Uterus (tissue), 4 donors: ENCODE results near the gene ROS1. TPM values are rescaled to one million over a fixed set of nuclear protein-coding genes. Genes with fewer than 3 reads are reported as not detected.
A peak's percentile ranks its signal among the peaks of the same experiment; 100 is the strongest.

Experiments
- DNase-seq, 2 donors: peaks; one replicate each; pipeline ENCODE4 v3.0.0-alpha.2; 2019 to 2020
- H3K27ac ChIP-seq, 2 donors: fragments of 200-600 bp; sonication (generic); 1 replicate in 1 of 2; 2 replicates in 1 of 2; pipeline ENCODE4 v1.5.1; 2016 to 2018
- H3K27me3 ChIP-seq, 2 donors: fragments of 200-600 bp; sonication (generic); one replicate each; pipeline ENCODE4 v1.5.1; 2018 to 2019; ENCODE audit warnings: control low read depth in 1 of 2
- H3K36me3 ChIP-seq, 2 donors: fragments of 200-600 bp; sonication (generic); one replicate each; pipeline ENCODE4 v1.5.1; 2019; ENCODE audit warnings: control low read depth in 1 of 2
- H3K4me1 ChIP-seq, 2 donors: fragments of 200-600 bp; sonication (generic); one replicate each; pipeline ENCODE4 v1.5.1; 2018 to 2019; ENCODE audit warnings: control low read depth in 1 of 2
- H3K4me3 ChIP-seq, 2 donors: fragments of 200-600 bp; sonication (generic); 1 replicate in 1 of 2; 2 replicates in 1 of 2; pipeline ENCODE4 v1.5.1; 2018 to 2019; ENCODE audit warnings: mild to moderate bottlenecking in 1 of 2
- H3K9me3 ChIP-seq, 2 donors: fragments of 200-600 bp; sonication (generic); one replicate each; pipeline ENCODE4 v1.5.1; 2019; ENCODE audit warnings: control low read depth in 1 of 2
- POLR2A ChIP-seq, 2 donors: fragments of 450-650 bp; IDR thresholded peaks; one replicate each; pipeline ENCODE4 v1.6.1; 2016; ENCODE audit warnings: antibody characterized with exemption in 2 of 2, mild to moderate bottlenecking in 1 of 2, moderate library complexity in 1 of 2
- intact Hi-C: fragments of 100-400 bp; cut with DNase I; formaldehyde crosslinking; loops from one replicate; pipeline ENCODE4 v1.15.1; 2023; ENCODE audit warnings: low total_unique reads
- total RNA-seq, 4 donors: library from RNA; depleted of rRNA in 3 of 4; stranded (reverse); fragments of >200 nt in 3 of 4; gene quantifications; one replicate each; pipeline versions ENCODE4 v1.1.0 to v1.2.4, GENCODE V29; 2014 to 2023
- TF ChIP-seq, protein P1 (sequence below), 4 experiments: fragments of 200-600 bp in 2 of 4; fragments of 450-650 bp in 2 of 4; sonication (generic) in 2 of 4; IDR thresholded peaks; one replicate each; pipeline ENCODE4 v1.5.1; 2016 to 2019; ENCODE audit warnings: antibody characterized with exemption in 4 of 4, mild to moderate bottlenecking in 2 of 4, moderate library complexity in 1 of 4
- donor health status: DM: yes; HTN: yes; CAD: no.

ROS1 gene
- total RNA-seq, 4 donors from 2014 or later: 2.0 TPM; not detected in 3

DNA sequence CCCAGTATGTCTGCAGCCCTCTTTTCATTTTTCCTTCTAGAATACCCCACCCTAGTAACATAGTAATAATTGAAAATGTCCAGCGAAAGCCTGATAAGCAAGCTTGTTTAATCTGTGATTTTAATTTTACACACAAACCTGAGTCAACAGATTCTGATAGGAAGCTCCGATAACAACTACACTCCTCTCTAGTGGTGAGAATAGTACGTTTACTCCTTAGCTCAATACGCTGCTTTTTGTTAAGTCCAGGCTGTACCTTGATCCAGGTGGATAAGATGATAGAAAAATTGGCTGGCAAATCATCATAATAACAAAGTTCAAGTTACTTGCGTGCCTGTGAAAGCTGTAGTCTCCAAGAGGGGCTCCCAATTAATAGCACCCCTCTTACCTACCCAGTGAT is 31.3 kb upstream of the ROS1 start:
- intact Hi-C loops: loop anchor here (10.0 kb wide), 1 partner anchor 98 kb away; no protein-coding TSS in a partner anchor

DNA sequence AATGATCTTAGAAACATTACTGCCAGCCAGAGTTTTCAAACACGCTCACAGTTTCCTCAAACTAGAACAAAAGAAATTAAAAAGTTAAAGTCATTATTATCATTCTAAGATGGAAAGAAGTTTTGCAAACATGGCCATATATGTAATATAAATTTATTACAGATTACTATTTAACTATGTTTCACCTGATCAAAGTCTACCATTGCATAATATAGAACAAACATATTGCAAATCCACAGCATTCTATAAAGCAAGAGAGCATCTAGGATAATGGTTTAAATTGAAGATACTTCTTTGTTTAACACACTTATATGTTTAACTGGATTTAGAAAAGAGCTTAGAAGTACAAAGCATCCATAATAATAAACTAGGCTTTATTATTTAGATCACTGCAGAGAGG is 30.5 kb upstream of the ROS1 start:
- H3K4me1 ChIP-seq: no peaks in the 10 kb centered on the region
- no peak overlapping the region for H3K27ac ChIP-seq
- no peak for TF ChIP-seq POLR2A (IDR thresholded peaks at IDR 0.05)
- TF ChIP-seq, protein P1, sequence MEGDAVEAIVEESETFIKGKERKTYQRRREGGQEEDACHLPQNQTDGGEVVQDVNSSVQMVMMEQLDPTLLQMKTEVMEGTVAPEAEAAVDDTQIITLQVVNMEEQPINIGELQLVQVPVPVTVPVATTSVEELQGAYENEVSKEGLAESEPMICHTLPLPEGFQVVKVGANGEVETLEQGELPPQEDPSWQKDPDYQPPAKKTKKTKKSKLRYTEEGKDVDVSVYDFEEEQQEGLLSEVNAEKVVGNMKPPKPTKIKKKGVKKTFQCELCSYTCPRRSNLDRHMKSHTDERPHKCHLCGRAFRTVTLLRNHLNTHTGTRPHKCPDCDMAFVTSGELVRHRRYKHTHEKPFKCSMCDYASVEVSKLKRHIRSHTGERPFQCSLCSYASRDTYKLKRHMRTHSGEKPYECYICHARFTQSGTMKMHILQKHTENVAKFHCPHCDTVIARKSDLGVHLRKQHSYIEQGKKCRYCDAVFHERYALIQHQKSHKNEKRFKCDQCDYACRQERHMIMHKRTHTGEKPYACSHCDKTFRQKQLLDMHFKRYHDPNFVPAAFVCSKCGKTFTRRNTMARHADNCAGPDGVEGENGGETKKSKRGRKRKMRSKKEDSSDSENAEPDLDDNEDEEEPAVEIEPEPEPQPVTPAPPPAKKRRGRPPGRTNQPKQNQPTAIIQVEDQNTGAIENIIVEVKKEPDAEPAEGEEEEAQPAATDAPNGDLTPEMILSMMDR (IDR thresholded peaks at IDR 0.05): no peak
- no peaks in the 10 kb centered on the region for H3K9me3 ChIP-seq
- DNase-seq: no peak
- intact Hi-C loops: loop anchor here (10.0 kb wide), 1 partner anchor 99 kb away; no protein-coding TSS in a partner anchor
- H3K36me3 ChIP-seq: no peaks in the 10 kb centered on the region
- H3K4me3 ChIP-seq: no peak overlapping the region
- H3K27me3 ChIP-seq: no peaks in the 10 kb centered on the region

More for the DNA sequence above, 31.3 kb upstream of the ROS1 start:
- no peak for DNase-seq
- no peak for TF ChIP-seq POLR2A (IDR thresholded peaks at IDR 0.05)
- TF ChIP-seq, protein P1 (IDR thresholded peaks at IDR 0.05): no peak
- Histone ChIP-seq H3K27ac (no peak overlapping the region), H3K4me3 (no peak overlapping the region), H3K27me3 (no peaks in the 10 kb centered on the region), H3K36me3 (no peaks in the 10 kb centered on the region), H3K4me1 (no peaks in the 10 kb centered on the region), H3K9me3 (no peaks in the 10 kb centered on the region)

DNA sequence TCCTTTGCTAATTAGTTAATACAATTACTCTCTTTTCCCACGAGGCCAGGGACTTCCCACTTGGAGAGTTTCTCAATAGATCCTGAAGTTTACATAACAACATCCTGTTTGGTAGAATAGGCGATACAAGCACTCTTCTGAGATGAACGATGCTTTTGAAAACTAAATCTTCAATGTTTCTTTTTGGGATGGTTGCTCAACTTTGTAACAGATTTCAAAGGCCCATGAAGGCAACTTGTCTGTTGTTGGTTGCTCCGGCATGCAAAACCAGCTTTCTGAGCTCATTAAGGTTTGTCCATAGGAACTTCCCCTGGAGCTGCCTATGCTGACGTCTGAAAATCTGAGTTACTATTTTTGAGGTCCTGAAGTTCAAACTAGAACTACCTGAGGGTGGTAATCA is 25.9 kb upstream of the ROS1 start:
- H3K27me3 ChIP-seq: no peaks in the 10 kb centered on the region
- no peak overlapping the region for H3K4me3 ChIP-seq
- H3K9me3 ChIP-seq: no peaks in the 10 kb centered on the region
- intact Hi-C loops: loop anchor here (10.0 kb wide), 1 partner anchor 103 kb away; no protein-coding TSS in a partner anchor
- no peak for TF ChIP-seq POLR2A (IDR thresholded peaks at IDR 0.05)
- TF ChIP-seq, protein P1 (IDR thresholded peaks at IDR 0.05): no peak
- H3K36me3 ChIP-seq: no peaks in the 10 kb centered on the region
- no peaks in the 10 kb centered on the region for H3K4me1 ChIP-seq
- DNase-seq: no peak
- H3K27ac ChIP-seq: no peak overlapping the region

DNA sequence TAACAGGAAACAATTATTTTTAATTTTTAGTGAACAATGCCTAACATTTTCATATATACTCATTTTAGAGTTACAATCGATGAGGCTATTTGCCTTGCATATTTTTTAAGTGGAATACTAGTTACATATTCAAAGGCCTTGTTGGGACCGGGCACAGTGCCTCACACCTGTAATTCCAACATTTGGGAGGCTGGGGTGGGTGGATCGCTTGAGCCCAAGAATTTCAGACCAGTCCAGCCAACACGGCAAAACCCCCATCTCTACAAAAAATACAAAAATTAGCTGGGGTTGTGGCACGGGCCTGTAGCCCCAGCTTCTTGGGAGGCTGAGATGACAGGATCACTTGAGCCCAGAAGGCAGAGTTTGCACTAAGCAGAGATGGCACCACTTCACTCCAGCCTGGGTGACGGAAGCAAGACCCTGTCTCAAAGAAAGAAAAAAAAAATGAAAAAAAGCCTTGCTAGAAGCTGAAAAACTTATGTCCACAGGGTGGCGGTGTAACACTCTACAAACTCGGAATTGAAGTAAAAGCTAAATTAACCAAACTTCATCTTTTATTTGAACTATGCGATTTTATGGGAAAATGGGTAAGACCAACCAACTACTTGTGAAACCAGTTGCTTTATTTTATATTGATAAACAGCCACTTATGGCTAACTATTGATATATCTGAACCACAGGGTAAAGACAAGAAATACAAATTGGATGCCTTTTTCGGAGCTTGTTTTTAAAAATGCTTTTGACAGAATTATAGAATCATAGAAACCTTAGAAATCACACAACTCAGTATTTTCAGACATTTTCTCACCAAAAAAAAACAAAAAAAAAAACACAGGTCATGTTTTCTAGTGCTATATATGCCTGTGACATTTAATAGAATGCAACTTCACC is 24.1 kb upstream of the ROS1 start:
- TF ChIP-seq, protein P1 (IDR thresholded peaks at IDR 0.05): peak; percentile 55 to 75 (median 68)
- TF ChIP-seq POLR2A (IDR thresholded peaks at IDR 0.05): no peak
- intact Hi-C loops: loop anchor here (10.0 kb wide), 1 partner anchor 105 kb away; no protein-coding TSS in a partner anchor
- peak; percentile 21 to 53 for DNase-seq

More for the DNA sequence above, 24.1 kb upstream of the ROS1 start:
- Histone ChIP-seq H3K27me3 (no peaks in the 10 kb centered on the region), H3K4me3 (no peak overlapping the region), H3K27ac (no peak overlapping the region), H3K36me3 (no peaks in the 10 kb centered on the region), H3K4me1 (no peaks in the 10 kb centered on the region), H3K9me3 (no peaks in the 10 kb centered on the region)
